Fibroblast of skin of right biceps (primary cell): Measurements from ENCODE around the gene MYO1H.
"Not testable (repeated sequence)": the region's sequence is repeated elsewhere in the genome, so short reads cannot be mapped to it uniquely, and the experiment has no call there.

Source experiments
- DNase-seq: peaks from one replicate; pipeline ENCODE4 v3.0.0-alpha.2; 2013

MYO1H gene

GRCh38 chr12:109422251-109422650 lies 74.6 kb downstream of the MYO1H start:
- no peak for DNase-seq

- no peak for DNase-seq
These were observed 75.7 kb downstream of the MYO1H start for GRCh38 chr12:109423392-109423791.

- DNase-seq: peak; percentile 69
These were observed 80.4 kb downstream of the MYO1H start for GRCh38 chr12:109428037-109428629.

GRCh38 chr12:109428804-109429203 lies 81.1 kb downstream of the MYO1H start:
- DNase-seq: not testable (repeated sequence)

- no peak for DNase-seq
These were observed 82.5 kb downstream of the MYO1H start for GRCh38 chr12:109430244-109430643.

- DNase-seq: no peak
These were observed 84.7 kb downstream of the MYO1H start for GRCh38 chr12:109432431-109432830.

- DNase-seq: peak; percentile 69
These were observed 85.2 kb downstream of the MYO1H start for GRCh38 chr12:109432842-109433304.

GRCh38 chr12:109433618-109434017 lies 85.9 kb downstream of the MYO1H start:
- no peak for DNase-seq

- no peak for DNase-seq
These were observed 86.9 kb downstream of the MYO1H start for GRCh38 chr12:109434582-109434981.

- DNase-seq: no peak
These were observed 87.9 kb downstream of the MYO1H start for GRCh38 chr12:109435428-109436187.

- DNase-seq: peak; percentile 43
These were observed 88.5 kb downstream of the MYO1H start for GRCh38 chr12:109436188-109436560.

- no peak for DNase-seq
These were observed 91.5 kb downstream of the MYO1H start for GRCh38 chr12:109439181-109439580.

- not testable (repeated sequence) for DNase-seq
These were observed 92.3 kb downstream of the MYO1H start for GRCh38 chr12:109439951-109440350.

- DNase-seq: no peak
These were observed 93.3 kb downstream of the MYO1H start for GRCh38 chr12:109440851-109441490.

- DNase-seq: no peak
These were observed 96.1 kb downstream of the MYO1H start for GRCh38 chr12:109443794-109444193.

- DNase-seq: no peak
These were observed 96.6 kb downstream of the MYO1H start for GRCh38 chr12:109444259-109444658.

GRCh38 chr12:109445191-109445609 lies 97.5 kb downstream of the MYO1H start:
- no peak for DNase-seq

- DNase-seq: no peak
These were observed 99.2 kb downstream of the MYO1H start for GRCh38 chr12:109446869-109447268.

- no peak for DNase-seq
These were observed 99.8 kb downstream of the MYO1H start for GRCh38 chr12:109447482-109447881.

GRCh38 chr12:109448272-109448671 lies 100.6 kb downstream of the MYO1H start:
- DNase-seq: no peak

GRCh38 chr12:109448707-109449390 lies 101.1 kb downstream of the MYO1H start:
- no peak for DNase-seq

- no peak for DNase-seq
These were observed 102.3 kb downstream of the MYO1H start for GRCh38 chr12:109449845-109450532.

GRCh38 chr12:109450980-109451379 lies 103.3 kb downstream of the MYO1H start:
- DNase-seq: no peak
